ENCODE measurements around the gene RAB3GAP2.
"Not testable (repeated sequence)": the region's sequence is repeated elsewhere in the genome, so short reads cannot be mapped to it uniquely, and the experiment has no call there.

Gene RAB3GAP2

GRCh38 chr1:220236278-220236677 lies 36.0 kb downstream of the RAB3GAP2 start:
- DNase-seq = not testable (repeated sequence)

GRCh38 chr1:220235462-220235861 lies 36.8 kb downstream of the RAB3GAP2 start:
- DNase-seq = no peak

DNA sequence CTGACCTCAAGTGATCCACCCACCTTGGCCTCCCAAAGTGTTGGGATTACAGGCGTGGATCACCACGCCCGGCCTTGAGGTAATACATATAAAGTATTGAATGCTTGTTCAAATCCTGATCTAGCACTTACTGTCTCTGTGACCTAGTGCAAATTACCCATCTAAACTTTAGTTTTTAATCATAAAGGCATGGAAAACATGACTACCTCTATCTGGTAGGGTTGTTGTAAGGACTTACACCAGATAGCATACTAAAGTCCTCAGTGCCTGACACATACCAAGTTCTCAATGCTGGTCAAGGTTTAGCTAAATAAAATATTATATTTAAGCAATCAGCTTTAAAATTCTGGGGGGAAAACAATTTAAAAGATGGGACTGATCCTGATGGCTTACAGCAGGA lies 38.3 kb downstream of the RAB3GAP2 start:
- no peak for DNase-seq

DNA sequence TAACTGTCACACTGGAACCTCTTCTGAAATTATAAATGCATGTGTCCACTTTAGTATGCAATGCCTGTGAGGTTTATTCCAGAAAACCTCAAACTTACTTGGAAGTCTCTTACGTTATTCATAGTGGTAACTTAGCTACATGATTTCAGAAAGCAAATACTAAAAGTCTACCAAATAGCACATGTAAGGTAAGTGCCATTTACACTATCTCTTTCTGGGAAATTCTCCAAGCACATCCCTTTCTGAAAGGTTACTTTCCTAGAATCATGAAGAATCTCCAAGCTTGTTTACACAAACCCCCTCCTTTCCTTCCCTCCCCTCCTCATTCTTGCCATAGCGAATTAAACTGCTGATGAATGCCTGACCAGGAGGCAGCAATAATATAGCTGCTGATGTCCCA lies 42.5 kb downstream of the RAB3GAP2 start:
- no peak for DNase-seq

DNA sequence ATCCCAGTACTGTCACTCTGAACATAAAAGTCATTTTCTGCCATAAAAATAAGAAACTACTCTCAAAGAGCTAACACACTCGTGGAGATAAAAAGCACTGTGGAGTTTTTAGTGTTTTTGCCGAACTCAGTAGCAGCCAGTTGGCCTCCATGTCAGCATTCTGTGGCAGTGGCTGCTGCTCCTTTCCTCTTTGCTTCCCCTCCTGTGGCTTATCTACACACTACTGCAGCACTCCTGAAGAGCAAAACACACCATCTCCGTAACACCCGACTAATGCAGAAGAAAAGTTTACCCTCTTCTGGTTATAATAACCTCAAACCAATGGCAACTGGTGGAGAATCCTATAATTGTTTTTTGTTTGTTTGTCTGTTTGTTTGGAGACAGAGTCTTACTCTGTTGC lies 44.9 kb downstream of the RAB3GAP2 start:
- DNase-seq = no peak

- DNase-seq = no peak
These were observed 45.5 kb downstream of the RAB3GAP2 start for GRCh38 chr1:220226752-220227151.

DNA sequence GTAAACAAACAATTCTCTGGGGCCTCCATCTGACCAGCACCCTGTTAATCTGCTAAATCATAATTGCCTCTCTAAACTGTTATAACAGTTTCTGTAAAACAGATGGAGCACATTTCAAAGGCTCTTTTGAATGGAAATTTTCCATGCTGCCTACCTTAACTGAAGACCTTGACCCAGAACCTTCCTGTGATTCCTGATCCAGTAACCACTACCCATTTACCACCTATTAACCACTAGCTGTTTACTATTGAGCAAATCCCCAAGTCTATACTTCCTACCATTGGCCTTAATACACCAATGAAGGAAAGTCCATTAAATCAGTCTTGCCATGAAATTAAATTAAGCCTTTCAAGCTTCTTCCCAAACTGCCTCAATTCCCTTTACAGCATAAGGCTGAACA lies 46.3 kb downstream of the RAB3GAP2 start:
- DNase-seq = no peak

GRCh38 chr1:220224611-220225124 lies 47.6 kb downstream of the RAB3GAP2 start:
- DNase-seq = no peak

DNA sequence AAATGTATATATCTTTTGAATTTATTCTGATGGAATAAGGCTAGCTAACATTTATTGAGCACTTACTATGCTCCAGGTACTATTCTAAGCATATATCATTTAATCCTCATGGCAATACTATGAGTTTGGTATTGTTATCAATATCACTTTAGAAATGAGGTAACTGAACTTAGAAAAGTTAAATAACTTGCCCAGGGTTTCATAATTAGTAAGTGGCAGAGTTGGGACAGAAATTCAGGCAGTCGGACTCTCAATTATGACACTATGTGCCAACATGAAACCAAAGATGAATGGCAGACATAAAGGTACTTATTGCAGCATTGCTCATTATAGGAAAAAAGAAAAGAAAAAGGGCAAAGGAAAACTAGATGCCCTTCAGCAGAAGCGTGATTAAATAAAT lies 48.2 kb downstream of the RAB3GAP2 start:
- no peak for DNase-seq

- no peak for DNase-seq
These were observed 49.3 kb downstream of the RAB3GAP2 start for GRCh38 chr1:220222939-220223338.

GRCh38 chr1:220221670-220222069 lies 50.6 kb downstream of the RAB3GAP2 start:
- DNase-seq = no peak

DNA sequence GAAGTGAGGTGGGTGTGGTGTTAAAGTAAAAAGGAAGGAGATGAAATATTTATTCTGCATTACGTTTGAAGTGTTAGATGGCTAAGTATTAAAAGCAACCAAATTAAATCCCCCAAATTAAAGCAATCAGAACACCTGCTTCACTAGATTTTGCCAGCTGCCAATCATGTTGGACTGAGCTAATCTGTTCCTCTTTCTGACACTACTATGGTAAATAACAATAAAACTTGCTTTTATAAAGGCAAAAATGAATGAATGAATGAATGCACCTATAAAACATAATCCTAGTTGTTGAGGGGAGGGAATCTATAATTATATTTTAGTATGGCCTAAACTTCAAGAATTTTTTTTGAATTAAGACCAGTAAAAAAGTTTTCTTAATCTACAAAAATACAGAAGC lies 51.0 kb downstream of the RAB3GAP2 start:
- DNase-seq = no peak

DNA sequence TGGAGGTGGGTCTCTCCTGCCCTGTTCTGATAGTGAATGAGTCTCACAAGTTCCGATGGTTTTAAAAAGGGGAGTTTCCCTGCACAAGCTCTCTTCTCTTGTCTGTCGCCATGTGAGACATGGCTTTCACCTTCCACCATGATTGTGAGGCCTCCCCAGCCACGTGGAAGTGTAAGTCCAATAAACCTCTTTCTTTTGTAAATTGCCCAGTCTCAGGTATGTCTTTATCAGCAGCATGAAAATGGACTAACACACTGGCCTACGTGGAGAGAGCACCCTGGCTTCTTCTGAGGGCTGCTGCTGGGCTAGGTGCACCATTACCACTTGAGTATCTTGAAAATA lies 51.6 kb downstream of the RAB3GAP2 start:
- not testable (repeated sequence) for DNase-seq

- DNase-seq = no peak
These were observed 52.2 kb downstream of the RAB3GAP2 start for GRCh38 chr1:220219865-220220698.

DNA sequence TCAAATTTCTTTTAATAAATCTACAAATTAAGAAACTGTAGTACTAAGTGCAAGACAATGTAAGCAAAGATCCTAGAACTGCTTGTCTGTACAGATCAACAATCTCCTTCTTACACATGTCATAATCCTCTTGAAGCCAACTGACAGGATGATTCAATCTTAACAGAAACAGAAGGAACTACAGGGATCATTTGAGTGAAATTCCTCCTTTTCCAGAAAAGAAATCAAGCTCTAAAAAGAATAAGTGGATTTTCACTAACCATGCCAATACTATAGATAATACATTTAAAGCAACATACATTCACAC lies 53.2 kb downstream of the RAB3GAP2 start:
- DNase-seq = no peak

DNA sequence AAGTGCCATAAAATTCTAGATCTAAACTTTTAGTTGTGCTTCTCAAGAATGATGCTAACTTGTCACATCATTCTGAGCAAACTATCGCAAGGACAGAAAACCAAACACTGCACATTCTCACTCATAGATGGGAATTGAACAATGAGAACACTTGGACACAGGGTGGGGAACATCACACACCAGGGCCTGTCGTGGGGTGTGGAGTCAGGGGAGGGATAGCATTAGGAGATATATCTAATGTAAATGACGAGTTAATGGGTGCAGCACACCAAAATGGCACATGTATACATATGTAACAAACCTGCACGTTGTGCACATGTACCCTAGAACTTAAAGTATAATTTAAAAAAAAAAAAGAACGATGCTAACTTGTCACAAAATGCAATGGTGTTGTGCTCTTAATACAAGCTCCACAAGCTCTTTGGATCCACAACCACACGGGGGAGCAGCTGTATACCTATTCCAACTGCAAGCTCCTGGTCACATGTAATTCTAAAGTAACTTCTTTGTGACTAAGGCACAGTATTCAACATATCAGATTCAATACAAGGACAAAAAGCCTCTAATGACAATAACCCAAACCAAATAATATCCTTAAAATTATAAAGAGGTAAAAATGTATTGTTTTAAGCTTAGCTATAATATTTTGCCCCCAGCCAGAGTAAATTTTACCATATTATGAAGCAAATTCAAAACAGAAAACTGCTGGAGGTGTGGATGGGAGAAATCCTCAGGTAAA lies 53.7 kb downstream of the RAB3GAP2 start:
- not testable (repeated sequence) for DNase-seq

GRCh38 chr1:220217383-220217988 lies 54.8 kb downstream of the RAB3GAP2 start:
- DNase-seq = no peak

DNA sequence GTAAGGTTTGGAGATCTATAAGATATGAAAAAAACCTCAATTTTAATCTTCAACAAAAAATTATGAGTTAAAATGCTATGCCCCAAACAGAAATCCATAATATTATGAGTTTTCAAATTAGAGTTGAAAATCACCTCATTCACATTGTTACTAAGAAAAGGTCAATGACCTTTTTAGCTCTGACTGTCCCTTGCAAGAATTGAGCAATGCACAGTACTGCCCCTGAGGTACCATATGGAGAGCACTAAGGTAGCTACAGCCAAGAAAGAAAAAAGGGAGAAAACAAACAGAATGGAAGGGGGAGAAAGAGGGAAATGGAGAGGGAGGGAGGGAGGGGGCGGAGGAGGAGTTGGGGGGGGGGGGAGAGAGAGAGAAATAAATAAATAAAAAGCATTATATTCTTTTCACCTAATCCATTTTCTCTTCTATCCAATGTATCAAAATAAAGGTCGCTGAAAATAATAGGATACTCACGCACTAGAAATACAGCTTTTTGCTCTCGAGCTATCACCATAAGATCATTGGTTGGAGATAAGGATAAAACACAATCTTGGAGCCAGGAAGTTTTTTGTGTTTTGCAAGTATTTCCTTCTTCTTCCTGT lies 58.8 kb downstream of the RAB3GAP2 start:
- DNase-seq = no peak

DNA sequence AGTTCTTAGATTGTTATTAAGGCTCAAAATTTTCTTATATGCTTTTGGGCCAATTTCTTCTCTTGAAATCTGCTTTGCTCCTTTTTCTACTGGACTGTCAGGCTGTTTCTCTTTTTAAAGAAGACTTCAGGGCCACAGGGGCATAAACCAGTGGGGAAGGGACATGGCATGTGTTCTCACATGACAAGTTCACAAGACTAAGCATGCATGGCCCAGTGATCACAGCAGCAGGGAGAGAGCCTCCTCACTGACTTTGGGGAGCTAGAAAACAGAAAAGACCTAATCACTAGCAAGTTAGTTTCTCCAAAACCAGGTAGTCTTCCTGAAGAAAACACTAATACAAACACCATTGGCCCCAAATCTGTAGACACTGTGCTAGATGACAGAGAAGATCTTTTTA lies 64.8 kb downstream of the RAB3GAP2 start:
- no peak for DNase-seq

DNA sequence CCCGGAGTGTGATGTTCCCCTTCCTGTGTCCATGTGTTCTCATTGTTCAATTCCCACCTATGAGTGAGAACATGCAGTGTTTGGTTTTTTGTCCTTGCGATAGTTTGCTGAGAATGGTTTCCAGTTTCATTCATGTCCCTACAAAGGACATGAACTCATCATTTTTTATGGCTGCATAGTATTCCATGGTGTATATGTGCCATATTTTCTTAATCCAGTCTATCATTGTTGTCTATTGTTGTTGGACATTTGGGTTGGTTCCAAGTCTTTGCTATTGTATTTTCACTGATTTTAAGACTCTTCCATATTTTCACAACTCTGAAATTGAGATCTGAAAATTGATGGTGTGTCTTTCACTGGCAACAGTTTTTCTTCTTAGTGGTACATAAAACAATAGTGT lies 67.5 kb downstream of the RAB3GAP2 start:
- DNase-seq = not testable (repeated sequence)

DNA sequence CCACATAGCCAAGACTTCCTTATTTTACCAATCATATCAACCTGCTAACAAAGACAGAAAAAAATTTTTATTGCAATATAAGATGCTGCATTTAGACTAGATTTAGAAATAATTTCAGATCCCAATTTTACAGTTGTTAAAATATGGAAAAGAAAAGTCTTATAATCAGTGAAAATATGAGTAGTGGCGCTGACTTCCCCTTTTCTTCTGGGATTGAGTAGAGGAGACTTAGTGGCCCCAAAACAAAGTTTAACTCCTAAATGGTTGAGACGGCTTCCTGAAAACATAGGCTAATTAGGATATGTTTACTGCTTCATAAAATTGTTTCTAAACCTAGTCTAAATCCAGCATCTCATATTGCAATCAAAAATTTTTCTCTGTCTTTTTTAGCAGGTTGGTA lies 68.4 kb downstream of the RAB3GAP2 start:
- DNase-seq = no peak

- DNase-seq = no peak
These were observed 73.9 kb downstream of the RAB3GAP2 start for GRCh38 chr1:220198186-220199005.

- DNase-seq = no peak
These were observed 76.6 kb downstream of the RAB3GAP2 start for GRCh38 chr1:220195701-220196100.
